Liver (tissue), 9 donors: ENCODE results near the gene LGALS7. TPM values are rescaled to one million over a fixed set of nuclear protein-coding genes. Genes with fewer than 3 reads are reported as not detected.

Experiments used
- DNase-seq: peaks from one replicate; pipeline ENCODE4 v3.0.0-alpha.2; 2017; ENCODE audit warnings: low spot score
- H3K27ac ChIP-seq, 2 donors: one replicate each; pipeline ENCODE4 v1.7.0; 2013; ENCODE audit warnings: inconsistent platforms in 2 of 2, low read length in 2 of 2, control low read depth in 1 of 2, low read depth in 1 of 2, mild to moderate bottlenecking in 1 of 2
- H3K27me3 ChIP-seq, 4 donors: one replicate each; pipeline versions ENCODE4 v1.6.1 to v1.7.0; 2013; ENCODE audit warnings: low read length in 3 of 4, inconsistent platforms in 1 of 4, mild to moderate bottlenecking in 1 of 4, moderate library complexity in 1 of 4; ENCODE audit not compliant: control insufficient read depth in 4 of 4, insufficient read depth in 4 of 4
- H3K36me3 ChIP-seq, 4 donors: one replicate each; pipeline versions ENCODE4 v1.6.1 to v1.7.0; 2013; ENCODE audit warnings: low read length in 3 of 4, mild to moderate bottlenecking in 3 of 4, low read depth in 1 of 4, moderate library complexity in 1 of 4; ENCODE audit not compliant: control insufficient read depth in 4 of 4, insufficient read depth in 3 of 4
- H3K4me1 ChIP-seq, 4 donors: one replicate each; pipeline versions ENCODE4 v1.6.1 to v1.7.0; 2013; ENCODE audit warnings: low read length in 3 of 4, mild to moderate bottlenecking in 3 of 4, moderate library complexity in 1 of 4; ENCODE audit not compliant: control insufficient read depth in 4 of 4, insufficient read depth in 4 of 4
- H3K4me3 ChIP-seq, 3 donors: one replicate each; pipeline versions ENCODE4 v1.6.1 to v1.7.0; 2013; ENCODE audit warnings: low read length in 3 of 3, control low read depth in 1 of 3, low read depth in 1 of 3, mild to moderate bottlenecking in 1 of 3
- H3K9ac ChIP-seq, 2 donors: one replicate each; pipeline ENCODE4 v1.7.0; 2013; ENCODE audit warnings: low read length in 2 of 2, mild to moderate bottlenecking in 2 of 2, moderate library complexity in 2 of 2, control low read depth in 1 of 2, low read depth in 1 of 2
- H3K9me3 ChIP-seq, 4 donors: one replicate each; pipeline versions ENCODE4 v1.6.1 to v1.7.0; 2013; ENCODE audit warnings: low read length in 3 of 4; ENCODE audit not compliant: control insufficient read depth in 4 of 4
- EGR1 ChIP-seq, 2 donors: IDR thresholded peaks; 2 replicates each; pipeline ENCODE4 v1.6.1; 2016 to 2018; ENCODE audit warnings: antibody characterized with exemption in 2 of 2, low read depth in 2 of 2
- FOXA1 ChIP-seq: IDR thresholded peaks from 2 replicates; pipeline ENCODE4 v1.6.1; 2016; ENCODE audit warnings: antibody characterized with exemption
- FOXA2 ChIP-seq: IDR thresholded peaks from 2 replicates; pipeline ENCODE4 v1.6.1; 2016; ENCODE audit warnings: antibody characterized with exemption
- GABPA ChIP-seq, 2 donors: IDR thresholded peaks in 1 of 2; conservative IDR thresholded peaks in 1 of 2; 2 replicates each; pipeline ENCODE4 v1.6.1; 2016; ENCODE audit warnings: antibody characterized with exemption in 2 of 2, mild to moderate bottlenecking in 1 of 2, moderate library complexity in 1 of 2
- HNF4A ChIP-seq, 2 donors: conservative IDR thresholded peaks; 2 replicates each; pipeline ENCODE4 v1.6.1; 2016; ENCODE audit warnings: antibody characterized with exemption in 2 of 2, mild to moderate bottlenecking in 2 of 2
- HNF4G ChIP-seq: IDR thresholded peaks from 2 replicates; pipeline ENCODE4 v1.6.1; 2016; ENCODE audit warnings: antibody characterized with exemption
- RAD21 ChIP-seq, 2 donors: IDR thresholded peaks; 2 replicates each; pipeline ENCODE4 v1.6.1; 2016; ENCODE audit warnings: antibody characterized with exemption in 2 of 2, mild to moderate bottlenecking in 2 of 2
- RXRA ChIP-seq, 2 donors: IDR thresholded peaks; 2 replicates each; pipeline ENCODE4 v1.6.1; 2017 to 2018; ENCODE audit warnings: antibody characterized with exemption in 2 of 2, mild to moderate bottlenecking in 1 of 2
- TAF1 ChIP-seq: conservative IDR thresholded peaks from 2 replicates; pipeline ENCODE4 v1.6.1; 2016; ENCODE audit warnings: antibody characterized with exemption, mild to moderate bottlenecking
- whole genome bisulfite sequencing: extraction: QIAGEN DNeasy Blood & Tissue Kit; methylation state at CpG from one replicate; pipeline ENCODE4 v1.1.7; 2013; 5-methylcytosine and 5-hydroxymethylcytosine counted together
- polyA plus RNA-seq, 2 donors: library from polyadenylated mRNA; stranded (reverse) in 1 of 2; unstranded in 1 of 2; fragments of 200-250 nt in 1 of 2; fragments of >200 nt in 1 of 2; fragmentation: Nextera tagmentation in 1 of 2; extraction: Ambion mirVana in 1 of 2; gene quantifications; one replicate each; pipeline versions ENCODE4 v1.2.1 to v1.2.3, GENCODE V29; 2013 to 2015
- total RNA-seq, 2 donors: library from RNA; depleted of rRNA; stranded (reverse); fragments of >200 nt; gene quantifications; one replicate each; pipeline ENCODE4 v1.2.3, GENCODE V29; 2014
- TF ChIP-seq, protein P1 (sequence below): fragments of 150-350 bp; IDR thresholded peaks from 2 replicates; pipeline ENCODE4 v1.5.1; 2017; ENCODE audit warnings: improper control_type of control experiment, low read depth, low read length; ENCODE audit not compliant: missing input control
- TF ChIP-seq, protein P2 (sequence below): IDR thresholded peaks from 2 replicates; pipeline ENCODE4 v1.6.1; 2016; ENCODE audit warnings: antibody characterized with exemption
- donor health status: healthy.
- donor health status: healthy.
- donor health status: healthy.
- donor health status: healthy.
- donor health status: healthy.

LGALS7 gene
- total and polyA plus RNA-seq, 4 donors: not detected

DNA sequence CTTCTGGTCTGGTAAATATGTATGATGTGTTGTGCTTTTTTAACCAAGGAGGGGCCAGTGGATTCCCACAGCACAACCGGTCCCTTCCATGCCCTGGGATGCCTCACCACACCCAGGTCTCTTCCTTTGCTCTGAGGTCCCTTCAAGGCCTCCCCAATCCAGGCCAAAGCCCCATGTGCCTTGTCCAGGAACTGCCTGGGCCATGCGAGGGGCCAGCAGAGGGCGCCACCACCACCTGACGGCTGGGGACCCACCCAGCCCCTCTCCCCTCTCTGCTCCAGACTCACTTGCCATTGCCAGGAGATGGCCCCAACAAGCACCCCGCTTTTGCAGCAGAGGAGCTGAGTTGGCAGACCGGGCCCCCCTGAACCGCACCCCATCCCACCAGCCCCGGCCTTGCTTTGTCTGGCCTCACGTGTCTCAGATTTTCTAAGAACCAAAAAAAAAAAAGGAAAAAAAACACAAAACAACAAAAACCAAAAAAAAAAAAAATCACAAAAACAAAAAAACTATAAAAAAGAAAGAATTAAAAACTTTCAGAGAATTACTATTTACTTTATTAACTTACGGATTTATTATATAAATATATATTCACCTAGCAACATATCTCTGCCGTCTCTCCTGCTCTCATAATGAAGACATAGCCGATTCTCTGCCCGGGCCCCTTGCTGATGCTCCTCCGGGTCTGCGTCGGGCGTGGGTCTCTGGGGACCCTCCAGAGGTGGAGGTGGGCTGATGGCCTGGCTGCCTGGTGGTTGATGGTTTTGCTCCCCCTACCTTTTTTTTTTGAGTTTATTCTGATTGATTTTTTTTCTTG lies 43.5 kb downstream of the LGALS7 start:
- DNase-seq: peak; percentile 87
- no peak overlapping the region for H3K4me3 ChIP-seq
- no peak overlapping the region for H3K9ac ChIP-seq
- H3K27ac ChIP-seq: peak overlapping the region; percentile 27 to 39
- peaks cover 0 to 49% (median 23%) of the 10 kb centered on the region in 4 donors for H3K4me1 ChIP-seq
- TF ChIP-seq RAD21 (IDR thresholded peaks at IDR 0.05) (peak; percentile 68 to 84), RXRA (IDR thresholded peaks at IDR 0.05) (peak in 1 of 2 donors; percentile 8), EGR1 (IDR thresholded peaks at IDR 0.05; ENCODE audit: low read depth in 2 of 2) (no peak), FOXA2 (no peak)
- TF ChIP-seq, protein P1, sequence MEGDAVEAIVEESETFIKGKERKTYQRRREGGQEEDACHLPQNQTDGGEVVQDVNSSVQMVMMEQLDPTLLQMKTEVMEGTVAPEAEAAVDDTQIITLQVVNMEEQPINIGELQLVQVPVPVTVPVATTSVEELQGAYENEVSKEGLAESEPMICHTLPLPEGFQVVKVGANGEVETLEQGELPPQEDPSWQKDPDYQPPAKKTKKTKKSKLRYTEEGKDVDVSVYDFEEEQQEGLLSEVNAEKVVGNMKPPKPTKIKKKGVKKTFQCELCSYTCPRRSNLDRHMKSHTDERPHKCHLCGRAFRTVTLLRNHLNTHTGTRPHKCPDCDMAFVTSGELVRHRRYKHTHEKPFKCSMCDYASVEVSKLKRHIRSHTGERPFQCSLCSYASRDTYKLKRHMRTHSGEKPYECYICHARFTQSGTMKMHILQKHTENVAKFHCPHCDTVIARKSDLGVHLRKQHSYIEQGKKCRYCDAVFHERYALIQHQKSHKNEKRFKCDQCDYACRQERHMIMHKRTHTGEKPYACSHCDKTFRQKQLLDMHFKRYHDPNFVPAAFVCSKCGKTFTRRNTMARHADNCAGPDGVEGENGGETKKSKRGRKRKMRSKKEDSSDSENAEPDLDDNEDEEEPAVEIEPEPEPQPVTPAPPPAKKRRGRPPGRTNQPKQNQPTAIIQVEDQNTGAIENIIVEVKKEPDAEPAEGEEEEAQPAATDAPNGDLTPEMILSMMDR: peak; percentile 72
- no peaks in the 10 kb centered on the region for H3K27me3 ChIP-seq
- 76% methylated on average over 17 of the region's 17 CpGs for WGBS
- no peaks in the 10 kb centered on the region for H3K9me3 ChIP-seq
- H3K36me3 ChIP-seq: peaks cover 2 to 30% (median 20%) of the 10 kb centered on the region in 4 donors

DNA sequence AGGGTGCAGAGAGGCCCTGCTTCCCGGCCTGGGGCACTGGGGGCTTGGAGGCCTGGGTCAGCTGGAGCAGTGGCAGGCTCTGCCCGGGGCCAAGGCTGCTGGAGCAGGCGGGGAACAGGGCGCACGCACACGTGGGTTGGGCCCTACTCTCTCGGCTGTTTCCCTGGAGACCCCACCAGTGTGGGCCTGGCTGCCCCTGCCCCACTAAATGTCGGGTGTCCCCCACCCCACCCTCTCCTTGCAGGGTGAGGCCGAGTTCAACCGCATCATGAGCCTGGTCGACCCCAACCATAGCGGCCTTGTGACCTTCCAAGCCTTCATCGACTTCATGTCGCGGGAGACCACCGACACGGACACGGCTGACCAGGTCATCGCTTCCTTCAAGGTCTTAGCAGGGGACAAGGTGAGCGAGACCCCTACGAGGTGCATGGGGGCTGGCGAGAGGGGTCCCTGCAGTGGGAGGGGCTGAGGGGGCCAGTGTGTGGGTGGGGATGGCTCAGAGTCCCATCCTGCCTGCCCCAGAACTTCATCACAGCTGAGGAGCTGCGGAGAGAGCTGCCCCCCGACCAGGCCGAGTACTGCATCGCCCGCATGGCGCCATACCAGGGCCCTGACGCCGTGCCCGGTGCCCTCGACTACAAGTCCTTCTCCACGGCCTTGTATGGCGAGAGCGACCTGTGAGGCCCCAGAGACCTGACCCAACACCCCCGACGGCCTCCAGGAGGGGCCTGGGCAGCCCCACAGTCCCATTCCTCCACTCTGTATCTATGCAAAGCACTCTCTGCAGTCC lies 44.4 kb downstream of the LGALS7 start:
- H3K4me1 ChIP-seq: peaks cover 1 to 53% (median 24%) of the 10 kb centered on the region in 4 donors

More for the DNA sequence above, 44.4 kb downstream of the LGALS7 start:
- no peak for TF ChIP-seq FOXA2
- TF ChIP-seq EGR1 (IDR thresholded peaks at IDR 0.05; ENCODE audit: low read depth in 2 of 2): no peak
- TF ChIP-seq TAF1: no peak
- TF ChIP-seq RAD21 (IDR thresholded peaks at IDR 0.05): no peak
- no peak for TF ChIP-seq FOXA1
- no peak for TF ChIP-seq RXRA (IDR thresholded peaks at IDR 0.05)
- no peak for TF ChIP-seq HNF4A (conservative IDR thresholded peaks at IDR 0.05)
- TF ChIP-seq HNF4G: no peak
- TF ChIP-seq GABPA (IDR thresholded peaks at IDR 0.05 in 1 of 2, conservative IDR thresholded peaks at IDR 0.05 in 1 of 2): no peak
- TF ChIP-seq, protein P2, sequence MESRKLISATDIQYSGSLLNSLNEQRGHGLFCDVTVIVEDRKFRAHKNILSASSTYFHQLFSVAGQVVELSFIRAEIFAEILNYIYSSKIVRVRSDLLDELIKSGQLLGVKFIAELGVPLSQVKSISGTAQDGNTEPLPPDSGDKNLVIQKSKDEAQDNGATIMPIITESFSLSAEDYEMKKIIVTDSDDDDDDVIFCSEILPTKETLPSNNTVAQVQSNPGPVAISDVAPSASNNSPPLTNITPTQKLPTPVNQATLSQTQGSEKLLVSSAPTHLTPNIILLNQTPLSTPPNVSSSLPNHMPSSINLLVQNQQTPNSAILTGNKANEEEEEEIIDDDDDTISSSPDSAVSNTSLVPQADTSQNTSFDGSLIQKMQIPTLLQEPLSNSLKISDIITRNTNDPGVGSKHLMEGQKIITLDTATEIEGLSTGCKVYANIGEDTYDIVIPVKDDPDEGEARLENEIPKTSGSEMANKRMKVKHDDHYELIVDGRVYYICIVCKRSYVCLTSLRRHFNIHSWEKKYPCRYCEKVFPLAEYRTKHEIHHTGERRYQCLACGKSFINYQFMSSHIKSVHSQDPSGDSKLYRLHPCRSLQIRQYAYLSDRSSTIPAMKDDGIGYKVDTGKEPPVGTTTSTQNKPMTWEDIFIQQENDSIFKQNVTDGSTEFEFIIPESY: no peak
- Histone ChIP-seq H3K36me3 (peaks cover 7 to 37% (median 24%) of the 10 kb centered on the region in 4 donors), H3K27me3 (no peaks in the 10 kb centered on the region), H3K9ac (no peak overlapping the region), H3K4me3 (no peak overlapping the region), H3K9me3 (no peaks in the 10 kb centered on the region), H3K27ac (no peak overlapping the region)
- no peak for DNase-seq
- 82% methylated on average over 37 of the region's 37 CpGs for WGBS
